CD4-positive, alpha-beta T cell treated with Interleukin-15 for 1 hour (primary cell): ENCODE results near the gene PPP2R5E.
A peak's percentile ranks its signal among the peaks of the same experiment; 100 is the strongest.
"Not testable (repeated sequence)": the region's sequence is repeated elsewhere in the genome, so short reads cannot be mapped to it uniquely, and the experiment has no call there.

ENCODE experiments used
- DNase-seq: peaks from one replicate; pipeline ENCODE4 v3.0.0-alpha.2; 2020

The PPP2R5E gene

GRCh38 chr14:63543000-63543825 is at the start of gene PPP2R5E:
PPP2R5E (minus strand) TSS chr14:63543377; CDS start chr14:63539685, 3,692 bp downstream.
- DNase-seq = peak; percentile 98

- not testable (repeated sequence) for DNase-seq
Measured at GRCh38 chr14:63583046-63583445, 39.9 kb upstream of the PPP2R5E start.

- no peak for DNase-seq
Measured at GRCh38 chr14:63581491-63581890, 38.3 kb upstream of the PPP2R5E start.

- no peak for DNase-seq
Measured at GRCh38 chr14:63578300-63578699, 35.1 kb upstream of the PPP2R5E start.

GRCh38 chr14:63573581-63573980 is 30.4 kb upstream of the PPP2R5E start:
- DNase-seq = no peak

GRCh38 chr14:63565448-63565847 is 22.3 kb upstream of the PPP2R5E start:
- no peak for DNase-seq

- no peak for DNase-seq
Measured at GRCh38 chr14:63564318-63564717, 21.1 kb upstream of the PPP2R5E start.

- no peak for DNase-seq
Measured at GRCh38 chr14:63563370-63564026, 20.3 kb upstream of the PPP2R5E start.

GRCh38 chr14:63562405-63562804 is 19.2 kb upstream of the PPP2R5E start:
- DNase-seq = no peak

- no peak for DNase-seq
Measured at GRCh38 chr14:63555572-63555971, 12.4 kb upstream of the PPP2R5E start.

GRCh38 chr14:63551332-63551731 is 8.2 kb upstream of the PPP2R5E start:
- DNase-seq = no peak

- no peak for DNase-seq
Measured at GRCh38 chr14:63547798-63548335, 4.7 kb upstream of the PPP2R5E start.

- no peak for DNase-seq
Measured at GRCh38 chr14:63545431-63545830, 2.3 kb upstream of the PPP2R5E start.

- DNase-seq = no peak
Measured at GRCh38 chr14:63544591-63545299, 1.6 kb upstream of the PPP2R5E start.

GRCh38 chr14:63543826-63544406 is 739 bp upstream of the PPP2R5E start:
- no peak for DNase-seq

- DNase-seq = no peak
Measured at GRCh38 chr14:63542231-63542999, 762 bp downstream of the PPP2R5E start.

GRCh38 chr14:63535918-63536317 is 7.3 kb downstream of the PPP2R5E start:
- DNase-seq = no peak

- no peak for DNase-seq
Measured at GRCh38 chr14:63533474-63533873, 9.7 kb downstream of the PPP2R5E start.

- DNase-seq = peak; percentile 41
Measured at GRCh38 chr14:63524537-63525155, 18.5 kb downstream of the PPP2R5E start.

GRCh38 chr14:63523735-63524426 is 19.3 kb downstream of the PPP2R5E start:
- no peak for DNase-seq

GRCh38 chr14:63522511-63522910 is 20.7 kb downstream of the PPP2R5E start:
- not testable (repeated sequence) for DNase-seq
